PFSK-1 (cell line): ENCODE measurements around the gene DNMT3B.

Experiments used
- FOXP2 ChIP-seq: optimal IDR thresholded peaks from 2 replicates; pipeline ENCODE3; 2011; ENCODE audit warnings: borderline replicate concordance, control low read depth, inconsistent platforms; ENCODE audit not compliant: insufficient read depth; ENCODE audit errors: extremely low read length, extremely low read depth
- POLR2AphosphoS5 ChIP-seq: IDR thresholded peaks from 2 replicates; pipeline ENCODE4 v1.6.1; 2012; ENCODE audit warnings: low read depth, mild to moderate bottlenecking, control low read depth, low read length, moderate library complexity
- REST ChIP-seq, 2 experiments: IDR thresholded peaks; 2 replicates each; pipeline versions ENCODE4 v1.6.1 to v1.8.0; 2011 to 2012; ENCODE audit warnings: low read depth in 2 of 2, low read length in 2 of 2, control low read depth in 1 of 2, inconsistent platforms in 1 of 2, mild to moderate bottlenecking in 1 of 2, moderate library complexity in 1 of 2; ENCODE audit not compliant: insufficient read depth in 1 of 2
- SIN3A ChIP-seq: IDR thresholded peaks from 2 replicates; pipeline ENCODE4 v1.6.1; 2012; ENCODE audit warnings: mild to moderate bottlenecking, low read length, moderate library complexity, borderline replicate concordance; ENCODE audit not compliant: insufficient read depth
- TAF1 ChIP-seq: IDR thresholded peaks from 2 replicates; pipeline ENCODE4 v1.6.1; 2012; ENCODE audit warnings: low read length, control low read depth, borderline replicate concordance; ENCODE audit not compliant: insufficient read depth

Gene DNMT3B

GRCh38 chr20:32749914-32750637, 12.1 kb upstream of the DNMT3B start:
- no peak for TF ChIP-seq SIN3A
- peak in 1 of 2 experiments; percentile 53; a peak in 1 of 4 replicates for TF ChIP-seq REST (IDR thresholded peaks at IDR 0.05; ENCODE audit: insufficient read depth in 1 of 2, low read depth in 2 of 2, low read length in 2 of 2)

- no peak for TF ChIP-seq POLR2AphosphoS5
- TF ChIP-seq TAF1 = no peak
- TF ChIP-seq FOXP2 = no peak
- TF ChIP-seq REST (IDR thresholded peaks at IDR 0.05; ENCODE audit: insufficient read depth in 1 of 2, low read depth in 2 of 2, low read length in 2 of 2) = no peak
- TF ChIP-seq SIN3A = no peak
Measured at GRCh38 chr20:32751293-32751692, 10.9 kb upstream of the DNMT3B start.

GRCh38 chr20:32751702-32752457, 10.3 kb upstream of the DNMT3B start:
- no peak for TF ChIP-seq POLR2AphosphoS5
- TF ChIP-seq FOXP2 = no peak
- no peak for TF ChIP-seq TAF1
- TF ChIP-seq REST (IDR thresholded peaks at IDR 0.05; ENCODE audit: insufficient read depth in 1 of 2, low read depth in 2 of 2, low read length in 2 of 2) = no peak
- TF ChIP-seq SIN3A = no peak

GRCh38 chr20:32752458-32753250, 9.5 kb upstream of the DNMT3B start:
- no peak for TF ChIP-seq POLR2AphosphoS5
- TF ChIP-seq TAF1 = no peak
- TF ChIP-seq REST (IDR thresholded peaks at IDR 0.05; ENCODE audit: insufficient read depth in 1 of 2, low read depth in 2 of 2, low read length in 2 of 2) = no peak
- TF ChIP-seq FOXP2 = no peak
- no peak for TF ChIP-seq SIN3A
